GM12878 (cell line): ENCODE data around the gene VPS8. TPM values are rescaled to one million over a fixed set of nuclear protein-coding genes. Genes with fewer than 3 reads are reported as not detected.

ENCODE experiments used
- ATF2 ChIP-seq: IDR thresholded peaks from 2 replicates; pipeline ENCODE4 v1.6.1; 2012; ENCODE audit warnings: low read length, inconsistent platforms
- BCL3 ChIP-seq: IDR thresholded peaks from 2 replicates; pipeline ENCODE4 v1.6.1; 2011; ENCODE audit warnings: borderline replicate concordance, low read depth, mild to moderate bottlenecking, moderate library complexity, low read length; ENCODE audit not compliant: insufficient read depth, poor library complexity, severe bottlenecking
- BCLAF1 ChIP-seq: fragments of 450-650 bp; IDR thresholded peaks from 2 replicates; pipeline ENCODE4 v1.6.1; 2017; ENCODE audit warnings: antibody characterized with exemption, mild to moderate bottlenecking, moderate library complexity
- CHD1 ChIP-seq: IDR thresholded peaks from 2 replicates; pipeline ENCODE4 v1.6.1; 2012; ENCODE audit warnings: low read depth, low read length, improper control_type of control experiment
- CHD2 ChIP-seq: IDR thresholded peaks from 2 replicates; pipeline ENCODE4 v1.6.1; 2011; ENCODE audit warnings: low read depth, low read length, improper control_type of control experiment, borderline replicate concordance
- CHD4 ChIP-seq: fragments of 200-600 bp; sonication (generic); IDR thresholded peaks from 2 replicates; pipeline ENCODE4 v1.6.1; 2016; ENCODE audit warnings: mild to moderate bottlenecking
- EGR1 ChIP-seq, 2 experiments: IDR thresholded peaks; 1 replicate in 1 of 2; 2 replicates in 1 of 2; pipeline ENCODE4 v1.6.1; 2011 to 2012; ENCODE audit warnings: low read depth in 2 of 2, low read length in 2 of 2, borderline replicate concordance in 1 of 2, mild to moderate bottlenecking in 1 of 2, moderate library complexity in 1 of 2
- NFIC ChIP-seq: IDR thresholded peaks from 2 replicates; pipeline ENCODE4 v1.6.1; 2012; ENCODE audit warnings: low read depth, mild to moderate bottlenecking, inconsistent platforms, low read length, moderate library complexity
- POLR2AphosphoS2 ChIP-seq: IDR thresholded peaks from 2 replicates; pipeline ENCODE4 v1.6.1; 2011; ENCODE audit warnings: low read depth, mild to moderate bottlenecking, low read length, improper control_type of control experiment, moderate library complexity
- SUZ12 ChIP-seq: fragments of 200-600 bp; sonication (generic); IDR thresholded peaks from one replicate; pipeline ENCODE4 v1.6.1; 2018; ENCODE audit warnings: antibody characterized with exemption, mild to moderate bottlenecking; ENCODE audit not compliant: unreplicated experiment
- WRNIP1 ChIP-seq: IDR thresholded peaks from 2 replicates; pipeline ENCODE4 v1.6.1; 2011; ENCODE audit warnings: low read depth, low read length, improper control_type of control experiment, borderline replicate concordance
- ZNF274 ChIP-seq: IDR thresholded peaks from one replicate; pipeline ENCODE4 v1.8.0; 2011; ENCODE audit not compliant: insufficient read length, insufficient read depth
- ZNF622 ChIP-seq: fragments of 450-650 bp; IDR thresholded peaks from 2 replicates; pipeline ENCODE4 v1.6.1; 2017; ENCODE audit warnings: mild to moderate bottlenecking, inconsistent platforms
- polyA plus RNA-seq, 11 experiments: library from polyadenylated mRNA; depleted of rRNA in 4 of 11; unstranded in 6 of 11; stranded (reverse) in 5 of 11; fragments of >200 nt; fragmentation: Nextera tagmentation in 4 of 11; fragmentation: Illumina TruSeq in 1 of 11; extraction: Ambion mirVana in 4 of 11; extraction: Trizol in 1 of 11; gene quantifications; 1 replicate in 1 of 11; 2 replicates in 10 of 11; pipeline versions ENCODE4 v1.2.1 to v1.2.3, GENCODE V29; 2011 to 2016; ENCODE audit warnings: inconsistent platforms in 2 of 11, missing spikeins in 2 of 11, low read depth in 1 of 11
- total RNA-seq, 4 experiments: library from RNA; depleted of rRNA in 3 of 4; stranded (reverse); fragments of >200 nt in 3 of 4; fragmentation: Illumina TruSeq in 1 of 4; extraction: Trizol in 1 of 4; gene quantifications; 2 replicates each; pipeline versions ENCODE4 v1.2.1 to v1.2.3, GENCODE V29; 2013 to 2021
- TF ChIP-seq, protein P1 (sequence below): fragments of 450-650 bp; IDR thresholded peaks from 2 replicates; pipeline ENCODE4 v1.6.1; 2017; ENCODE audit warnings: mild to moderate bottlenecking, moderate library complexity
- TF ChIP-seq, protein P2 (sequence below): IDR thresholded peaks from 2 replicates; pipeline ENCODE4 v1.6.1; 2011; ENCODE audit warnings: low read depth, mild to moderate bottlenecking, low read length, moderate library complexity, borderline replicate concordance; ENCODE audit errors: extremely low read depth
- TF ChIP-seq, protein P3 (sequence below): fragments of 450-650 bp; IDR thresholded peaks from 2 replicates; pipeline ENCODE4 v1.6.1; 2017; ENCODE audit warnings: mild to moderate bottlenecking, low read depth, inconsistent platforms; ENCODE audit not compliant: poor library complexity, severe bottlenecking

VPS8 gene
- total and polyA plus RNA-seq, 10 of the 15 experiments (the other 5 are each of a cell fraction or from before 2014, with no cell fraction given): 8.9 to 34.7 (median 20.9) TPM

DNA sequence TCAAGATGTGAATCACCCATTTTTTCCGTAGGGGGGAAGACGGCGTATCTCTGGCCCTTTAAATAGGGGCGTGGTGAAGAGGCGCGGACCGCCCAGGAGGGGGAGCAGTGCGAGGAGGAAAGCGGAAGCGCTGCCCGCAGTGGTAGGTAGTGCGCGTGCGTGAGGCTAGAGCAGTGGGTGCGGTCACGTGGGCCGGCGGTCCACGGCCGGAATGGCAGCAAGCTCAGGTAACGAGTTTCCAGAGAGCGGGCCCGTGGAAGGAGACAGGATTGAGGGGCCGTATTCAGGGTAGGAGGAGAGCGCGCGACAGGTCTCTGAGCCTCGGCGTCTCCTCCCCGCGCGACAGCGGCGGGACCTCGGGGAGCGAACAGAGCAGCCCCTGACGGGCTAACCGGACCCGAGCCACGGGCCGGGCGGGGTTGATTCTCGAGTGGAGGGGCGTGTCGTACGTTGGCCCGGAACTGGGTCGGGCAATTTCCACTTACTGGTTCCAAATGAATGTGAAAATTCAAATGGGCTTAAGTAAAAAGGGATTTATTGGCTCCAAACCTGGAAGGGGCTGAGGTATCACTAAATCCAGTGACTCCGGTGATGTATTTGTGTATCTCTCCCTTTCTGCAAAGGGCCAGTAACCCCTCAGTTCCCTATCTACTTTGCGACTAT lies at the start of gene VPS8 (continued):
- TF ChIP-seq, protein P1, sequence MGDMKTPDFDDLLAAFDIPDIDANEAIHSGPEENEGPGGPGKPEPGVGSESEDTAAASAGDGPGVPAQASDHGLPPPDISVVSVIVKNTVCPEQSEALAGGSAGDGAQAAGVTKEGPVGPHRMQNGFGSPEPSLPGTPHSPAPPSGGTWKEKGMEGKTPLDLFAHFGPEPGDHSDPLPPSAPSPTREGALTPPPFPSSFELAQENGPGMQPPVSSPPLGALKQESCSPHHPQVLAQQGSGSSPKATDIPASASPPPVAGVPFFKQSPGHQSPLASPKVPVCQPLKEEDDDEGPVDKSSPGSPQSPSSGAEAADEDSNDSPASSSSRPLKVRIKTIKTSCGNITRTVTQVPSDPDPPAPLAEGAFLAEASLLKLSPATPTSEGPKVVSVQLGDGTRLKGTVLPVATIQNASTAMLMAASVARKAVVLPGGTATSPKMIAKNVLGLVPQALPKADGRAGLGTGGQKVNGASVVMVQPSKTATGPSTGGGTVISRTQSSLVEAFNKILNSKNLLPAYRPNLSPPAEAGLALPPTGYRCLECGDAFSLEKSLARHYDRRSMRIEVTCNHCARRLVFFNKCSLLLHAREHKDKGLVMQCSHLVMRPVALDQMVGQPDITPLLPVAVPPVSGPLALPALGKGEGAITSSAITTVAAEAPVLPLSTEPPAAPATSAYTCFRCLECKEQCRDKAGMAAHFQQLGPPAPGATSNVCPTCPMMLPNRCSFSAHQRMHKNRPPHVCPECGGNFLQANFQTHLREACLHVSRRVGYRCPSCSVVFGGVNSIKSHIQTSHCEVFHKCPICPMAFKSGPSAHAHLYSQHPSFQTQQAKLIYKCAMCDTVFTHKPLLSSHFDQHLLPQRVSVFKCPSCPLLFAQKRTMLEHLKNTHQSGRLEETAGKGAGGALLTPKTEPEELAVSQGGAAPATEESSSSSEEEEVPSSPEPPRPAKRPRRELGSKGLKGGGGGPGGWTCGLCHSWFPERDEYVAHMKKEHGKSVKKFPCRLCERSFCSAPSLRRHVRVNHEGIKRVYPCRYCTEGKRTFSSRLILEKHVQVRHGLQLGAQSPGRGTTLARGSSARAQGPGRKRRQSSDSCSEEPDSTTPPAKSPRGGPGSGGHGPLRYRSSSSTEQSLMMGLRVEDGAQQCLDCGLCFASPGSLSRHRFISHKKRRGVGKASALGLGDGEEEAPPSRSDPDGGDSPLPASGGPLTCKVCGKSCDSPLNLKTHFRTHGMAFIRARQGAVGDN: 0 out of 2 replicates have a peak, but pooled peaks have one; percentile 25
- TF ChIP-seq BCL3: no peak
- TF ChIP-seq SUZ12: no peak
- TF ChIP-seq ZNF622: no peak
- TF ChIP-seq ATF2: no peak
- TF ChIP-seq BCLAF1: no peak
- TF ChIP-seq CHD1: 0 out of 2 replicates have a peak, but pooled peaks have one; percentile 58
- TF ChIP-seq, protein P2, sequence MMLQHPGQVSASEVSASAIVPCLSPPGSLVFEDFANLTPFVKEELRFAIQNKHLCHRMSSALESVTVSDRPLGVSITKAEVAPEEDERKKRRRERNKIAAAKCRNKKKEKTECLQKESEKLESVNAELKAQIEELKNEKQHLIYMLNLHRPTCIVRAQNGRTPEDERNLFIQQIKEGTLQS: peak; percentile 87
- TF ChIP-seq ZNF274: no peak
- TF ChIP-seq, protein P3, sequence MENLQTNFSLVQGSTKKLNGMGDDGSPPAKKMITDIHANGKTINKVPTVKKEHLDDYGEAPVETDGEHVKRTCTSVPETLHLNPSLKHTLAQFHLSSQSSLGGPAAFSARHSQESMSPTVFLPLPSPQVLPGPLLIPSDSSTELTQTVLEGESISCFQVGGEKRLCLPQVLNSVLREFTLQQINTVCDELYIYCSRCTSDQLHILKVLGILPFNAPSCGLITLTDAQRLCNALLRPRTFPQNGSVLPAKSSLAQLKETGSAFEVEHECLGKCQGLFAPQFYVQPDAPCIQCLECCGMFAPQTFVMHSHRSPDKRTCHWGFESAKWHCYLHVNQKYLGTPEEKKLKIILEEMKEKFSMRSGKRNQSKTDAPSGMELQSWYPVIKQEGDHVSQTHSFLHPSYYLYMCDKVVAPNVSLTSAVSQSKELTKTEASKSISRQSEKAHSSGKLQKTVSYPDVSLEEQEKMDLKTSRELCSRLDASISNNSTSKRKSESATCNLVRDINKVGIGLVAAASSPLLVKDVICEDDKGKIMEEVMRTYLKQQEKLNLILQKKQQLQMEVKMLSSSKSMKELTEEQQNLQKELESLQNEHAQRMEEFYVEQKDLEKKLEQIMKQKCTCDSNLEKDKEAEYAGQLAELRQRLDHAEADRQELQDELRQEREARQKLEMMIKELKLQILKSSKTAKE: no peak
- no peak for TF ChIP-seq NFIC
- TF ChIP-seq WRNIP1: no peak
- TF ChIP-seq CHD2: 0 out of 2 replicates have a peak, but pooled peaks have one; percentile 46
- TF ChIP-seq EGR1 (IDR thresholded peaks at IDR 0.05; ENCODE audit: borderline replicate concordance in 1 of 2, low read depth in 2 of 2, low read length in 2 of 2): no peak
- no peak for TF ChIP-seq CHD4
- no peak; the same call in 1 of the 2 replicates for TF ChIP-seq POLR2AphosphoS2
